GM10266 (cell line): ENCODE data around the gene MAML3.

Source experiments
- DNase-seq: peaks from one replicate; pipeline ENCODE4 v3.0.0; 2012; ENCODE audit errors: extremely low spot score
- CTCF ChIP-seq: IDR thresholded peaks from 2 replicates; pipeline ENCODE4 v1.5.1; 2012; ENCODE audit warnings: mild to moderate bottlenecking, low read depth; ENCODE audit not compliant: control insufficient read depth, insufficient read depth; ENCODE audit errors: missing control alignments

The MAML3 gene

GRCh38 chr4:140121646-140122045 is 32.3 kb downstream of the MAML3 start:
- no peak for DNase-seq
- no peak for TF ChIP-seq CTCF

DNA sequence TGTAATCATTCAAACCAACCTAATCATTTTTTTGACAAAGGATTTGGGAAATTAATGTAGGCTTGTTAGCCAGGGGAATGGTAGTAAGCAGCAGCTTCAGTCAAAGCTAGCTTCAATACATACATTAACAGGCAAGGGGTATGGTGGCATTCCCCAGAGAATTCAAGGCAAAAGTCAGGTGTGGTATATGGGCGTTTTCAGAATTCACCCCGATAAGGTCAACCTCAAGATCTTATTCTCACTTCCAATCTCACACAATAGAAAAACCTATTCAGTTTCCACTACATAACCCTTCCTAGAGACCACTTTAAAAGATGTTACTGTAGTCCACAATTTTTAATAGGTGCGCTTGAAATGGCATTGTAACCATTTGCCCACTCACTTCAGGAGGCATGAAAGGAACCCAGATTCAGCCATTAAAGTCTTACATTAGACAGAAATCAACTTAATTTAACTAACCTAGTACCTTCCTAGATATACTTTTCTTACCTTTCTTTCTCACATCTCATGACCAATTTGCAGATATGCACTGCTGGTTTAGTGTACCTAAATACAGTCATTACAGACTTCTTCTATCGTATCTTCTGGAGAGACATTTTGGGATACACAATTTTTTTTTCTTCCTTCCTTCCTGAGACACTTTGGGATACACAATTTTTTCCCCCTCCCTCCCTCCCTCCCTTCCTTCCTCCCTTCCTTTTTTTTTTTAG is 34.9 kb downstream of the MAML3 start:
- no peak for DNase-seq
- no peak for TF ChIP-seq CTCF

DNA sequence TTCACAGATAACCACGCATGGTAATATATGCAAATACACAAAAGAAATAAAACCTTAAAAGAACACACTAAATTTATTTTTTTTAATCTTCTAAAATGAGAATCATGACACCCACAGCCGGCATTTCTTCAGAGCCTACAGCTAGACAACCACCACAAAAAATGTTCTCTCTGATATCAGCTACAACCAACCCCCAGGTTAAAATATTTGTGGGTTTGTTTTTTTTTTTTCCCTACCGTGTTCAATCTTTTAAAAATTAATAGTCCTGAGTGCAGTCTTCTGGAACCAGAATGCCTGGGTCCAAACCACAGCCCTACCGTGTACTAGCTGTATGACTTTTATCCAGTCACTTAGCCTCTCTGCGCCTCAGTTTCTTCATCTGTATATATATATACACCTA is 36.0 kb downstream of the MAML3 start:
- DNase-seq = no peak
- TF ChIP-seq CTCF = no peak

GRCh38 chr4:140116442-140117104 is 37.4 kb downstream of the MAML3 start:
- no peak for DNase-seq
- TF ChIP-seq CTCF = no peak

DNA sequence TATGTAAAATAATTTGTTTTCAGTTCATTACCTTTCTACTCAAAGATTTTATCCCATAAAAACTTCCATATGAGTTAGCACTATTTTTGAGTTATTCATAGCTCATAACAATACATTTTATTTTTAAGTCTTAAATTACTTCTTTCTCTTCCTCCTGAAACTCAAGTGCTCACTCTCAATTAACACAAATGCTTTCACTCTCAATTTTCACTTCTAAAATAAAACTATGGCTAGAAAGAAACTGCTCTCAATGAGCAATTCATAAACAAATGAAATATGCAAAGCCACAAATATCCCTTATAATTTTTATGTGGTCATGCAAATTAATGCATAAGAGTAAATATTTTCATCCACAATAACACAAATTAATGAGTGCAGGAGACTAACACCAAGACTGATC is 38.8 kb downstream of the MAML3 start:
- no peak for TF ChIP-seq CTCF
- no peak for DNase-seq

GRCh38 chr4:140113653-140114052 is 40.3 kb downstream of the MAML3 start:
- TF ChIP-seq CTCF = no peak
- DNase-seq = no peak

- no peak for TF ChIP-seq CTCF
These were observed 41.4 kb downstream of the MAML3 start for GRCh38 chr4:140112576-140112975.

More at GRCh38 chr4:140112576-140112975, 41.4 kb downstream of the MAML3 start:
- no peak for DNase-seq
